Superior temporal gyrus (tissue), 1 donor: Measurements from ENCODE around the gene TAS2R41.
A peak's percentile ranks its signal among the peaks of the same experiment; 100 is the strongest.

Experiments
- DNase-seq: peaks from one replicate; pipeline ENCODE4 v3.0.0-alpha.2; 2016; ENCODE audit errors: extremely low spot score

The TAS2R41 gene

DNA sequence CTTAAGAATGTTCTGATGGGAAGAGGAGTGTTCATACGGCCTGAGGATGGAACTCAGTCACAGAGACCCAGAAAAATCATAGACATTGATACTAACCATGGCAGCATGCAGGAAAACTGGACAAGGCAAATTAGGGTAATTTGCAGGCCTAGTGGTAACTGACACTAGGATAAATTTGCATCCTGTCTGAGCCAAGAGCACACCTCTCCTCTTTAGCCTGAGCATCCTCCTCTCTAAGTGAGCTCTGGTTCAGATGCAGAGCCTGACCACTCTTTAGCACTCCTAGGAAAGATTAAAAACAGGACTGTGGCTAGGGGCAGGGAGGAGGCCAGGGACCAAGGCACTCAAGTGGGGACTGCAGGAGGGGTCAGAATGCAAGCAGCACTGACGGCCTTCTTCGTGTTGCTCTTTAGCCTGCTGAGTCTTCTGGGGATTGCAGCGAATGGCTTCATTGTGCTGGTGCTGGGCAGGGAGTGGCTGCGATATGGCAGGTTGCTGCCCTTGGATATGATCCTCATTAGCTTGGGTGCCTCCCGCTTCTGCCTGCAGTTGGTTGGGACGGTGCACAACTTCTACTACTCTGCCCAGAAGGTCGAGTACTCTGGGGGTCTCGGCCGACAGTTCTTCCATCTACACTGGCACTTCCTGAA, at the start of gene TAS2R41:
TSS of gene TAS2R41 (plus strand) at position 373 of the 650 bp plus-strand sequence. CDS start at position 373, 0 bp downstream.
- DNase-seq = no peak

DNA sequence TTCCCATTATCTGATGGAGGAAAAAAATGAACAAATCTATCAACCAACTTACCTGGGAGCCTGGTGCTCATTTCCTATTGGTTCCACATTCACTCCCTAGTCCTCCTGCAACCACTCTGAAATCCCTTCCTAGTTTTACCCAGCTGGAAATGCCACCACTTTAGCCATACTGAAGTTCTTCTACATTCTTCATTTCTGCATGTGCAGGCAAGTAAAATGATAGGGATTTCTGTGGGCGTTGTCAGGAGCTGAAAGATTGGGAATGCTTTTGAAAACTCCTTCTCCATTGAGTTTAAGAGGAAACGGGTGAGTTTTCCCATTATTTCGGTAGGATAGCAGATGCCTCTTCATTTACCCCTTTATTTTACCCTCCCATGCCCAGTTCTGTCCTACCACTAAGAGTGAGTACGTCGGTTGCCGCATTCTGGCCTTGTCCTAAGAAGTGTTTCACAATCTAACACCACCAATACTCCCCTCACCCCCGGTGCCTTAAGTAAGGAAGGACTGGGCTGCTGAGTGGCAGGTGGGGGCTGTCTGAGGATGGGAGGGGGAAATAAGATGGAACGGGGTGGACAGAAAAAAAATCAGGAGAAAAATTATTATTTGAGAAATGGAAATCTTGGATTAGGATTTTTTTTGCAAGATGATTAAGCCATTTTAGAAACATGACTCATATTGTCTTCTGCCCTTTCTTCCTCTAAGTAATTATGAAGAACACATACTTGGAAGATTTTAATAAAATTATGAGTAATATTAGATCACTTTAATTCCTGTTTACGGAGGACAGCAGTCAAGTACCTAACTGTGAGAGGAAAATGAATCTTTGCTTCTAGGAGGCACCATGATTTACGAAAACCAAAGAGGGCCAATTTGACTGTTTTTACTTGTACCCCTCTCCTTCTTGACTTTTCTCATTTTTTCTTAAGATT, 47.6 kb upstream of the TAS2R41 start:
- DNase-seq = no peak

GRCh38 chr7:143431109-143431508, 46.6 kb upstream of the TAS2R41 start:
- no peak for DNase-seq

GRCh38 chr7:143433759-143434158, 43.9 kb upstream of the TAS2R41 start:
- no peak for DNase-seq

GRCh38 chr7:143434660-143435059, 43.0 kb upstream of the TAS2R41 start:
- no peak for DNase-seq

- DNase-seq = no peak
These were observed 42.4 kb upstream of the TAS2R41 start for GRCh38 chr7:143435266-143435665.

GRCh38 chr7:143436325-143436946, 41.2 kb upstream of the TAS2R41 start:
- DNase-seq = no peak

DNA sequence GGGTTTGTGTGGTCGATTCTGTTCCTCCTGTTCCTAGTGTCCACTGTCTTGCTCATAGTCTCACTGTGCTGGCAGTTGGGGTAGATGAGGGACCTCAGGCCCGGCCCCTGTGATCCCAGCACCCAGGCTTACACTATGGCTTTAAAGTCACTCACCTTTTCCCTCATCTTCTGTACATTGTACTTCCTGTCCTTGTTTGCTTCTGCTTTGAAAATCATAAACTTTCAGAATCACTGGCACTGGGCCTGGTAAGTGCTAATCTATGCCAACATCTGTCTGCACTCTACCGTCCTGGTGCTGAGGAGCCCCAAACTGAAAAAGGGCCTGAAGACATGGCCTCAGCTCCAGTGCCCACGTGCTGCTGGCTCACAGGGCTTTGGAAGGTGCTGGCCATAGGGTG, 40.1 kb upstream of the TAS2R41 start:
- no peak for DNase-seq

DNA sequence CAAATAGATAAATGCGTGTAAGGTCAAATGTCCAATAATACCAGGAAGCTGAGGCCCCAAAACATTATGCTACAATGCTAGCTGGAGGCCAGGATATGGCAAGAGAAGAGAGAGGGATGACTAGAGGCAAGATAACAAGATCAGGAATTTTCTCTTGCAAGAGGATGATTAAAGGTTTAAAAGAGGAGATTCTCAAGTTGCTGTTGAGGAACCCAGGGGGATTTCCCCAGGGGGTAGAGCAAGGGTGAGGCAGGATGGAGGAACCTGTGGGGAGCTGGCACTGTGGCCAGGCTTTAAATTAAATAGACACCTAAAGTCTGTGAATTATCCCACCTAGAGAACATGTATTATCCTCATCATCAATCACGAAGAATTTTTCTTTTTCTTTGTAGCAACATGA, 37.8 kb upstream of the TAS2R41 start:
- no peak for DNase-seq

DNA sequence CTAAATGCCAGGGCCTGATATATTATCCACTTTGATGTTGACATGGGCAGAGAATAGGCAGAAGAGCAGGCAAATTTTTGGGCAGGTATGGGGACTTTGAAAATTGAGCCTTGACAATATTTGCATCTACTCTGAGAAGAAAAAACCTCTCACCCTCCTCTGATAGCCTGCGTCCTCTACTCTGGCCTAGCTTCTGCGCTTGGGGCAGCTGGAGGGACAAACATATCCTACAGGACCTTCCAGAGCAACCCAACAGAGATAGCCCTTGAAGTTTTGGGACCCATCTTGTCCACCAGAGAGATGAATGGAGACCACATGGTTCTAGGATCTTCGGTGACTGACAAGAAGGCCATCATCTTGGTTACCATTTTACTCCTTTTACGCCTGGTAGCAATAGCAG, 34.5 kb upstream of the TAS2R41 start, which contains the start of gene TAS2R60:
TSS of gene TAS2R60 (plus strand) at position 301 of the 400 bp plus-strand sequence. CDS start at position 301, 0 bp downstream.
- no peak for DNase-seq

- DNase-seq = no peak
These were observed 33.5 kb upstream of the TAS2R41 start for GRCh38 chr7:143444063-143444782.

DNA sequence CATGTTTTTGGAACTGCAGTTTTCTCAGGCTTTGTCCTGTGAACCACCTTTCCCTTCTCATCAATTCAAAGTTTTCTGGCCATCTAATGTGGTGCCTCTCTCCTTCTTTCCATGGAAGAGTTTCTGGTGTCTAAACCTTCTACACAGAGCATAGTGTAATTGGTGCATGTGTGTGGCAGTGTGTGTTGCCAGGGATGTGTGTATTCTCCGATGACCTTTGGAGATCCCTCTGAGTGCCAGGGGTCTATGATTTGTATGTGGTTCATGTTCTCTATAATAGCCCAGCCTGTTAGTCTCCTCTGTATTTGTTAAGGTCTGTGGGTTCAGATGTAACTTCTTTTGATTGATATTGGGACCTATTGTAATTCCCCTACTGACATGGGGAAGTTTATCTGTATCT, 32.9 kb upstream of the TAS2R41 start:
- DNase-seq = no peak

- peak; percentile 16 for DNase-seq
These were observed 30.2 kb upstream of the TAS2R41 start for GRCh38 chr7:143447466-143447865.

GRCh38 chr7:143448429-143448828, 29.2 kb upstream of the TAS2R41 start:
- DNase-seq = no peak

- no peak for DNase-seq
These were observed 27.9 kb upstream of the TAS2R41 start for GRCh38 chr7:143449793-143450192.

DNA sequence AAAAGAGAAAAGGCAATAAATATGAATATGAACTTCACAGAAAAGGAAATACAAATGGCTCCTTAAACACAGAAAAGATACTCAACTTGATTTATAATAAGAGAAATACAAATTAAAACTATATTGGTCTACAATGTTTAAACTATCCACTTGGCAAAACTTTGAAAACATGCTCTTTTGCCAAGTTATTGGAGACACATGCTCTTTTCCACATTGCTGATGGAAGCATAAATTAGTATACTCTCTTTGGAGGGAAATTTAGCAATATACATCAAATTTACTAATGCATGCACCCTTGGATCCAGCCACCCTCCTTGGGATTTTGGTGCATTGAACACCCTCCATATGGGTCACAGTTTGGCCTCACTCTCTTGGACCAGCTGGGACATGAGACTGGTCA, 26.6 kb upstream of the TAS2R41 start:
- no peak for DNase-seq

- no peak for DNase-seq
These were observed 25.9 kb upstream of the TAS2R41 start for GRCh38 chr7:143451746-143452145.

DNA sequence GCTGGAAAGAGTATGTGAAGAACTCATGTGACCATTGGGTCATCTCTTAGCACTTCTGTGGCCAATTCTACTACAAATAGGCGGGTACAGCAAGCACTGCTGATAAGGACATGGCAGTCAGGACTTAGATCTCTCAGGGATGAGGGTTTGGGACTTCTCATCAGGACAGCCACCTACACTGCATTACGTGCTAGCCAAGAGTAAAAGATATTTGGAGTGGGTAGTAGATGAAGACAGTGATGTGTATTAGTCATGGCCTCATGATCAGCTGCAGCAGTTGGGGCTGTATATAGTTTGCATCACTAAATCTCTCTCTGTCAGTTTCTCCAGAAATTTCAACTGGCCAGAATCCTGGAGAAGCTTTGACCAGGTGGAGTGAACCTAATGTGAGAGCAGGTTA, 25.2 kb upstream of the TAS2R41 start:
- DNase-seq = no peak

DNA sequence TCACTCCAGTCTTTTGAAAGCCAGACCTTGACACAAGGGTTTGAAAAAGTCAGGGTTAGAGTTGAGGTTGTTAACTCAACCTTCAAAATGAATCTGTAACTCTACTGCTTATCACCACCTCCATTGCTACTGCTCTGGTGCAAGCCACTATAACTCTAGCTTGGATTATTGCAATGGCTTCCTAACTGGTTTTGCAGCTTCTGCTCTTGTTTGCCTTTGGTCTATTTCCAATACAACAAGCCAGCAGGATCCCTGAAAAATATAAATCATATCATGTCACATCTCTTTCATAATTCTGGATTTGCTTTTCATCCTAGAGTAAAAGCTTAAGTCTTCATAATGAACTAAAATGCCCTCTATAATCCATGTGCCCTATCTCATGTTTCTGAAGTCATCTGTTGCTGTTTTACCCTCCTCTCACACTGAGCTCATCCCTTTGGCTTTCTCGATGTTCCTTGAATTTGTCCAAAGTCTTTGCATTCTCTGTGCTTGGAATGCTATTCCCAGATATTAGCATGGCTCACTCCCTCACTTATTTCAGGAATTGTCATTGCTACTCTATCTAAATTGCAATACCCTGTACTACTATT, 23.5 kb upstream of the TAS2R41 start:
- DNase-seq = no peak

GRCh38 chr7:143455491-143455890, 22.2 kb upstream of the TAS2R41 start:
- no peak for DNase-seq

GRCh38 chr7:143455942-143456341, 21.7 kb upstream of the TAS2R41 start:
- no peak for DNase-seq
